ENCODE data around the gene SUMO4.

Gene SUMO4

DNA sequence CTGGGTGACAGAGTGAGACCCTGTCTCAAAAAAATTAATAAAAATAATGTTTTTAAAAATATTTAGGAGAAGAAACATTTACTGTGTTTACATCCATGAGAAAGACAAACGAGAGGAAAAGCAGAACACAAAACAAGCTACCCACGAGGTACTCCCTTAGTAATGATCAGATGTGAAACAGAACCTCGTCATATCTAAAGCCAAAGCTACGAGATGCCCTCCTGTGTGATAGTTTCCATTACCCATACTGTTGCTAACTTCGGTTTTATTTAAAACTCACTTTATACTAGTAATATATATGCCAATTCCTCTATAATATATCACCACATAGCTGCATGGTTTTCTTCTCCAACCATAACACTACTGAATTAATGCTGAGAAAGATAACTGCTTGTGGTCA lies 21.1 kb downstream of the SUMO4 start:
- TF ChIP-seq, protein P1, sequence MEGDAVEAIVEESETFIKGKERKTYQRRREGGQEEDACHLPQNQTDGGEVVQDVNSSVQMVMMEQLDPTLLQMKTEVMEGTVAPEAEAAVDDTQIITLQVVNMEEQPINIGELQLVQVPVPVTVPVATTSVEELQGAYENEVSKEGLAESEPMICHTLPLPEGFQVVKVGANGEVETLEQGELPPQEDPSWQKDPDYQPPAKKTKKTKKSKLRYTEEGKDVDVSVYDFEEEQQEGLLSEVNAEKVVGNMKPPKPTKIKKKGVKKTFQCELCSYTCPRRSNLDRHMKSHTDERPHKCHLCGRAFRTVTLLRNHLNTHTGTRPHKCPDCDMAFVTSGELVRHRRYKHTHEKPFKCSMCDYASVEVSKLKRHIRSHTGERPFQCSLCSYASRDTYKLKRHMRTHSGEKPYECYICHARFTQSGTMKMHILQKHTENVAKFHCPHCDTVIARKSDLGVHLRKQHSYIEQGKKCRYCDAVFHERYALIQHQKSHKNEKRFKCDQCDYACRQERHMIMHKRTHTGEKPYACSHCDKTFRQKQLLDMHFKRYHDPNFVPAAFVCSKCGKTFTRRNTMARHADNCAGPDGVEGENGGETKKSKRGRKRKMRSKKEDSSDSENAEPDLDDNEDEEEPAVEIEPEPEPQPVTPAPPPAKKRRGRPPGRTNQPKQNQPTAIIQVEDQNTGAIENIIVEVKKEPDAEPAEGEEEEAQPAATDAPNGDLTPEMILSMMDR (IDR thresholded peaks at IDR 0.05; ENCODE audit: insufficient read depth, missing control alignments), result no peak
- no peak for FAIRE-seq

DNA sequence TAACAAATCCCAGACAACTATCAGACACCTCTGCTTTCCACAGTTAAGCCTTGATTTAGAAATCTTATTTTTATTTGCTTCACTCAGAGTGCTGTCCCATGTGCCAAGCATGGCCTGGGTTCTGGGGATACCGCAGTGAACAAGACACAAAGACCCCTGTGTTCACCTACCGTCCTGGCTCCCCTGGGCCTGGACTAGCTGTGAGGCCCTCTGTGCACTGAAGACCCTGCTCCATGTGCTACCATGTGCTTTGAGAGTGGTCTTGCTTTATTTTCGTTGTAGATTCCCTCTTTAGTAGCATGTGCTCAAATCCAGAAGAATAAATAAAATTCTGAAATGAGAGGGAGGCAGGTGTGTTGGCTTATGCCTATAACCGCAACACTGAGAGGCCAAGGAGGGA lies 22.5 kb downstream of the SUMO4 start:
- FAIRE-seq (no peak), DNase-seq (ENCODE audit: insufficient read length, low spot score) (no peak)
- TF ChIP-seq, protein P1 (IDR thresholded peaks at IDR 0.05; ENCODE audit: insufficient read depth, missing control alignments), result no peak

More for the DNA sequence above, 21.1 kb downstream of the SUMO4 start:
- DNase-seq (ENCODE audit: insufficient read length, low spot score), result no peak

DNA sequence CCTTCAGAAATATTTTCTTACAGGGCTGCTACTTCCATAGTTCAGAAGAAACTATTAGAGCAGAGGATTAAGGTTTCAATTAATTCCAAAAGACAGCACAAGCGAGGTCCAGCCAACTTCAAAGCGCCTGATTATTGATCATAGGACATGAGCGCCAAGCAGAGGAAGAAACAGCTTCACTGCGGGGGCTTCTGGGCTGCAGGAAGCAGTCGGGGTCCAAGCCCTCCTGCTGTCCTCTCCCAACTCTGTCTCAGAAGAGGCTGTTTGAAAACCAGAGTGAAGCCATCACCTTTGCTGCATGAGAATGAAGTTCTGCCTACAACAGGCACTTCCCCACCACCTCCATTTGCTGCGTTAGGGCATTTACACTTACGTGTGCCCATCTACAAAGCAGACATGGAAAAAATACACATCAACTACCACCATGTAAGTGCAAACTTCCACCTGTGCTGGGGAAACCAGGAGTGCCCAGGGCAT lies 23.9 kb downstream of the SUMO4 start:
- no peak for DNase-seq (ENCODE audit: insufficient read length, low spot score)
- TF ChIP-seq, protein P1 (IDR thresholded peaks at IDR 0.05; ENCODE audit: insufficient read depth, missing control alignments), result no peak
- FAIRE-seq, result no peak

DNA sequence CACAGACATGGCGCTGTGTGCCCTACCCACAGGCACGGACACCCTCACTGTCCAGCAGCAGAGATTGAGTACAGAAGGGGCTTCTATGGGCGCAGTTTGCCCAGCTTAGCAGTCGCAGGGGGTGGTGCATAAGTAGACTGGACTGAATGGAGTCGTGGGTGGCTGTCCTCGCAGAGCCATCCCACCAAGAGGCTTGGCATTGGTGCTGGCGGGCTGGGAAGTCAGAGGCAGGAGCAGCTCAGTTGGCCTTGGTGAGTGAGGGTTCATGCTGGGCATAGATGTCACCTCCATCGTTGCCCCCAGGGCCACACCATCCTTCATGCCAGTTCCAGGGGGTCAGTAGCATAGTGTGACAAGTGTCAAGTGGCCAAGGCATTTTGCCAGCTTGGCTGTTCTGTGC lies 25.2 kb downstream of the SUMO4 start:
- DNase-seq (ENCODE audit: insufficient read length, low spot score), result no peak
- FAIRE-seq, result no peak
- TF ChIP-seq, protein P1 (IDR thresholded peaks at IDR 0.05; ENCODE audit: insufficient read depth, missing control alignments), result no peak

DNA sequence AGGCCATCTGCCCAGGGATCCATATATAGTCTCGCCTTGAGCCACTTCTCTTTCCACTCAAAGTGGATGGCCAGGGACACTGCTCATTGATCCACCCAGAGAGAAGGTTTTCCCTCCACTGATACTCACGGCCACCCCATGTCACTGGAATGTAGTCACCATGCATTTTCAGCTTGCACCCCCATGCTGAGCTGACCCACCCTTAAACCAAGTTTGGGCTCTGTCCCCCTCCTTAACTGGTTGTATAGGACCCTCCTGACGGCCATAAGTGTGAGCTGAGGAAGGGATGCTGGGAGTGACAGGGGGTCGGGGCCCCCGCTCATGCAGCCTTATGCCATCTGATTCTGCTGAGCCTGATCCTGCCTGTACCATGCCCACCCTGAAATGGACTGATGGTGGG lies 25.7 kb downstream of the SUMO4 start:
- no peak for DNase-seq (ENCODE audit: insufficient read length, low spot score)
- TF ChIP-seq, protein P1 (IDR thresholded peaks at IDR 0.05; ENCODE audit: insufficient read depth, missing control alignments), result no peak
- FAIRE-seq, result no peak

DNA sequence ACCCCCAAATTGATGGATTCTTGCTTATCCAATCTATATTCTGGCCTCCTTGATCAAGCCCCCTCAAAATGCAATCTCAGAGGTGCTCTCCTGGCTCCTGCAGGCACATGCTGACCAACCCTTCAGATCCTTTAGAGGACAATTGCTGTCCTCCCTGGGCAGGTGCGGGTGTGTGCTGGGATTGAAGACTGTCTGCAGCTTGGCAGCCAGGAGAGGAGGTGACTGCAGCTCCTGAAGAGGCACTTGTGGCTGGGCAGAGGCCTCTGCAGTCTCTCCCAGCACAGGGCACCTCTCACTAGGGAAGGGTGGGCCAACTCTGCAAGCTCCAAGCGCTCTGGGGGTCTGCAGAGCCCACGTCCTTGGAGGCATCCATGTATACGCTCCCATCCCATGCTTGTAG lies 28.5 kb downstream of the SUMO4 start:
- DNase-seq (ENCODE audit: insufficient read length, low spot score) (no peak), FAIRE-seq (no peak)
- TF ChIP-seq, protein P1 (IDR thresholded peaks at IDR 0.05; ENCODE audit: insufficient read depth, missing control alignments), result no peak

DNA sequence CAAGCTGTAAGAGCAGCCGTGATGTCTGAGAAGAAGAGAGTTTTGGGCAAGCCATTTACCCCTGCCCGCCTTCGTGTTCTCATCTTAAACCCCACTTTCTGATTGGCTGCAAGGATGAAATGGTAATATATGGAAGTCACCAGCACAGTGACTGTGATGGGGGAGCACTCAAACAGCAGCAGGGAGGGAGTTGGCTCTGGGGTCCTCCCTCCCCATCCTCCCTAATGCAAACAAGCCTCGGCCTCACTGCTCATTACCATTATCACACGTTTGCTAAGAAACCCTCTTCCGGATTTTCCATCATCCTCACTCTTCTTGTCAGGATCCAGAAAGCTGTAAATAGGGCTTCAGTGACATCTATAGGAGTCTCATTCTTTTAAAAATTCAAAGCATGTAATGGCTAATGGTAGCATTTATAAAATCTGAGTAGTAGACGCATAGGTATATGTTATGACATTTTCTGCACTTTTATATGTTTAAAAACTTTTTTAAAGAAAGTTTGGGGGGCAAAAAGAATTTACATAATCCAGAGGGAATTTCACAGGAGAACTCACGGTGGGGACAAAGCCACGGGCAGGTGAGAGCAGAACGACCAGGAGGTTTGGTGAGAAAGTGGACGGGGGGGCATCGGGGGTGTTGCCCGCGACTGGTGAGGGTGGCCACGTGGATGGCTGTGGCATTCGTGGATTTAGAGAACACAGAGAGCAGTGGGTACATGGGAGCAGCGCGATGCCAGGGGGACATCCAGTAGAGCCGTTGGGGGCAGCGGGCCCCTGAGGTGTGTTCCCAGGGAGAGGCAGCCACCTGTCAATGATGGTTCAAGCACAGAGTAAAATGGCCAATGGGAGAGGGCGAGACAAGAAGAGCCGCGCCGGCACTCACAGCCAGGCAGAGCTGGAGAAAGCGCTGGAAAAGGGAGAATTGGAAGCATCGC lies 29.6 kb downstream of the SUMO4 start:
- TF ChIP-seq, protein P1 (IDR thresholded peaks at IDR 0.05; ENCODE audit: insufficient read depth, missing control alignments), result no peak
- FAIRE-seq (no peak), DNase-seq (ENCODE audit: insufficient read length, low spot score) (no peak)
